A549 (cell line): Measurements from ENCODE around the gene SPIN2A. TPM values are rescaled to one million over a fixed set of nuclear protein-coding genes. Genes with fewer than 3 reads are reported as not detected.
A peak's percentile ranks its signal among the peaks of the same experiment; 100 is the strongest.

Experiments used
- ATAC-seq, 2 experiments: fragments of 200-7000 bp in 1 of 2; fragments of >200 bp in 1 of 2; cut with Nextera tagmentation in 1 of 2; cut with Tn5 transposase in 1 of 2; 3 replicates each; pipeline versions ENCODE4 v1.8.0 to v1.9.1; 2018 to 2020; ENCODE audit warnings: mild to moderate bottlenecking in 1 of 2, moderate library complexity in 1 of 2
- CTCF ChIA-PET: fragments of 300-600 bp; sonication (Branson Sonifier 250); formaldehyde crosslinking; extraction: SDS; loops from one replicate; lab custom pipeline; 2021; ENCODE audit warnings: antibody characterized with exemption, inconsistent platforms; lab: Yijun Ruan, JAX
- POLR2A ChIA-PET: fragments of 350-600 bp; formaldehyde crosslinking; extraction: SDS; loops from one replicate; lab custom pipeline; 2021; ENCODE audit warnings: antibody characterized with exemption, inconsistent platforms; lab: Yijun Ruan, JAX
- DNase-seq, 2 experiments: peaks; one replicate each; pipeline versions ENCODE4 v3.0.0 to v3.0.0-alpha.2; 2011 to 2016; ENCODE audit warnings: low read depth in 1 of 2, low spot score in 1 of 2
- FAIRE-seq: peaks from 2 replicates; lab custom pipeline; 2011; peaks lifted over from hg19 to GRCh38; lab: Jason Lieb, UNC
- H3K27ac ChIP-seq, 2 experiments: fragments of >200 bp; sonication (Bioruptor Twin); formaldehyde crosslinking; 3 replicates each; pipeline ENCODE4 v1.5.1; 2016 to 2017
- H3K4me1 ChIP-seq: fragments of >200 bp; sonication (Bioruptor Twin); formaldehyde crosslinking; 3 replicates; pipeline ENCODE4 v1.6.1; 2016
- H3K4me2 ChIP-seq: fragments of >200 bp; sonication (Bioruptor Twin); formaldehyde crosslinking; 3 replicates; pipeline ENCODE4 v1.6.1; 2016
- H3K4me3 ChIP-seq: fragments of >200 bp; sonication (Bioruptor Twin); formaldehyde crosslinking; 3 replicates; pipeline ENCODE4 v1.5.1; 2016
- H3K9me3 ChIP-seq: fragments of >200 bp; sonication (Bioruptor Twin); formaldehyde crosslinking; 3 replicates; pipeline ENCODE4 v1.6.1; 2016
- BCL3 ChIP-seq: fragments of >200 bp; sonication (Bioruptor Twin); formaldehyde crosslinking; IDR thresholded peaks from 3 replicates; pipeline ENCODE4 v1.6.1; 2016
- CEBPB ChIP-seq, 2 experiments: fragments of >200 bp in 1 of 2; sonication (Bioruptor Twin) in 1 of 2; formaldehyde crosslinking in 1 of 2; IDR thresholded peaks; 2 replicates each; pipeline ENCODE4 v1.6.1; 2012 to 2016
- EHF ChIP-seq: fragments of 250-450 bp; sonication (Bioruptor Pico); IDR thresholded peaks from 2 replicates; pipeline ENCODE4 v1.5.0; 2020; ENCODE audit warnings: mild to moderate bottlenecking
- EHMT2 ChIP-seq: fragments of 200-600 bp; sonication (generic); IDR thresholded peaks from 2 replicates; pipeline ENCODE4 v1.6.1; 2016; ENCODE audit warnings: antibody characterized with exemption, low read depth, mild to moderate bottlenecking, moderate library complexity
- EP300 ChIP-seq, 2 experiments: fragments of >200 bp; sonication (Bioruptor Twin); formaldehyde crosslinking; IDR thresholded peaks; 2 replicates in 1 of 2; 3 replicates in 1 of 2; pipeline ENCODE4 v1.6.1; 2016 to 2017
- FOSL2 ChIP-seq, 2 experiments: fragments of 450-650 bp in 1 of 2; fragments of >200 bp in 1 of 2; sonication (Bioruptor Twin) in 1 of 2; formaldehyde crosslinking; IDR thresholded peaks; 2 replicates each; pipeline versions ENCODE4 v1.5.0 to v1.6.1; 2016 to 2020; ENCODE audit warnings: mild to moderate bottlenecking in 1 of 2, moderate library complexity in 1 of 2
- HES2 ChIP-seq: fragments of >200 bp; sonication (Bioruptor Twin); formaldehyde crosslinking; IDR thresholded peaks from 2 replicates; pipeline ENCODE4 v1.6.1; 2016
- HEYL ChIP-seq: fragments of 250-450 bp; sonication (Bioruptor Pico); IDR thresholded peaks from 2 replicates; pipeline ENCODE4 v1.8.0; 2021; ENCODE audit warnings: mild to moderate bottlenecking, moderate library complexity
- HOXA7 ChIP-seq: fragments of 250-450 bp; sonication (Bioruptor Pico); IDR thresholded peaks from 2 replicates; pipeline ENCODE4 v1.5.0; 2020; ENCODE audit warnings: mild to moderate bottlenecking, moderate library complexity
- HOXB13 ChIP-seq: fragments of 250-450 bp; sonication (Bioruptor Pico); IDR thresholded peaks from 2 replicates; pipeline ENCODE4 v1.5.0; 2020; ENCODE audit warnings: low read depth, mild to moderate bottlenecking, moderate library complexity
- JUN ChIP-seq, 2 experiments: fragments of >200 bp; sonication (Bioruptor Twin); formaldehyde crosslinking; IDR thresholded peaks; 2 replicates in 1 of 2; 3 replicates in 1 of 2; pipeline ENCODE4 v1.6.1; 2016 to 2017
- KDM5A ChIP-seq: fragments of 200-600 bp; sonication (generic); IDR thresholded peaks from 2 replicates; pipeline ENCODE4 v1.6.1; 2016; ENCODE audit warnings: antibody characterized with exemption, mild to moderate bottlenecking
- MAFK ChIP-seq: fragments of 450-650 bp; IDR thresholded peaks from 2 replicates; pipeline ENCODE4 v1.6.1; 2014; ENCODE audit not compliant: partially characterized antibody
- MAX ChIP-seq: IDR thresholded peaks from 2 replicates; pipeline ENCODE4 v1.6.1; 2012
- NPAS2 ChIP-seq: fragments of 250-450 bp; sonication (Bioruptor Pico); IDR thresholded peaks from 2 replicates; pipeline ENCODE4 v1.8.0; 2022; ENCODE audit warnings: mild to moderate bottlenecking, moderate library complexity, borderline replicate concordance
- NR3C1 ChIP-seq: fragments of >200 bp; sonication (Bioruptor Twin); formaldehyde crosslinking; IDR thresholded peaks from 3 replicates; pipeline ENCODE4 v1.6.1; 2017
- PHF8 ChIP-seq: fragments of 200-600 bp; sonication (generic); IDR thresholded peaks from 2 replicates; pipeline ENCODE4 v1.6.1; 2016; ENCODE audit warnings: low read depth, mild to moderate bottlenecking, antibody characterized with exemption, moderate library complexity, borderline replicate concordance
- POLR2A ChIP-seq: IDR thresholded peaks from 2 replicates; pipeline ENCODE4 v1.6.1; 2012; ENCODE audit warnings: mild to moderate bottlenecking, low read length
- POLR2AphosphoS2 ChIP-seq: conservative IDR thresholded peaks from 2 replicates; pipeline ENCODE4 v1.6.1; 2012; ENCODE audit warnings: low read length, improper control_type of control experiment, inconsistent platforms
- RARB ChIP-seq: fragments of 250-450 bp; sonication (Bioruptor Pico); IDR thresholded peaks from 2 replicates; pipeline ENCODE4 v1.8.0; 2021; ENCODE audit warnings: mild to moderate bottlenecking, moderate library complexity
- RCOR1 ChIP-seq: fragments of 150-350 bp; IDR thresholded peaks from 2 replicates; pipeline ENCODE4 v1.6.1; 2014; ENCODE audit warnings: antibody characterized with exemption, low read length, low read depth
- REST ChIP-seq: fragments of 200-600 bp; sonication (generic); IDR thresholded peaks from 2 replicates; pipeline ENCODE4 v1.6.1; 2016; ENCODE audit warnings: antibody characterized with exemption, mild to moderate bottlenecking, moderate library complexity
- RFX5 ChIP-seq: fragments of 450-650 bp; IDR thresholded peaks from 2 replicates; pipeline ENCODE4 v1.7.1; 2014; ENCODE audit warnings: antibody characterized with exemption, mild to moderate bottlenecking, moderate library complexity
- SMC3 ChIP-seq: fragments of >200 bp; sonication (Bioruptor Twin); formaldehyde crosslinking; IDR thresholded peaks from 3 replicates; pipeline ENCODE4 v1.6.1; 2018; ENCODE audit warnings: inconsistent platforms
- SREBF2 ChIP-seq: fragments of 450-650 bp; IDR thresholded peaks from 2 replicates; pipeline ENCODE4 v1.6.1; 2014; ENCODE audit warnings: mild to moderate bottlenecking, moderate library complexity
- TP53 ChIP-seq: fragments of 250-450 bp; sonication (Bioruptor Pico); IDR thresholded peaks from 2 replicates; pipeline ENCODE4 v1.5.0; 2021; ENCODE audit warnings: mild to moderate bottlenecking, moderate library complexity
- USF2 ChIP-seq: fragments of 450-650 bp; IDR thresholded peaks from 2 replicates; pipeline ENCODE4 v1.6.1; 2014; ENCODE audit warnings: antibody characterized with exemption
- ZSCAN20 ChIP-seq: fragments of 250-450 bp; sonication (Bioruptor Pico); IDR thresholded peaks from 2 replicates; pipeline ENCODE4 v1.8.0; 2022; ENCODE audit warnings: mild to moderate bottlenecking, moderate library complexity
- WGBS: methylation state at CpG from one replicate; pipeline ENCODE4 v1.1.6; 2017; ENCODE audit errors: missing lambda C conversion rate; 5-methylcytosine and 5-hydroxymethylcytosine counted together
- polyA plus RNA-seq, 4 experiments: library from polyadenylated mRNA; depleted of rRNA in 3 of 4; stranded (reverse); fragments of >200 nt; fragmentation: RNase III in 1 of 4; extraction: RNeasy Plus Mini Kit Qiagen cat#74134 plus additional on column Dnase treatment in 1 of 4; gene quantifications; 2 replicates in 3 of 4; 3 replicates in 1 of 4; pipeline ENCODE4 v1.2.3, GENCODE V29; 2011 to 2017
- TF ChIP-seq, protein P1 (sequence below): IDR thresholded peaks from 2 replicates; pipeline ENCODE4 v1.6.1; 2012
- TF ChIP-seq, protein P2 (sequence below): fragments of 250-450 bp; sonication (Bioruptor Pico); IDR thresholded peaks from 2 replicates; pipeline ENCODE4 v1.5.0; 2020; ENCODE audit warnings: low read depth, mild to moderate bottlenecking, moderate library complexity

Gene SPIN2A
- polyA plus RNA-seq, 2 of the 4 experiments (the other 2 are of a cell fraction), result 0.21 to 0.31 TPM

DNA sequence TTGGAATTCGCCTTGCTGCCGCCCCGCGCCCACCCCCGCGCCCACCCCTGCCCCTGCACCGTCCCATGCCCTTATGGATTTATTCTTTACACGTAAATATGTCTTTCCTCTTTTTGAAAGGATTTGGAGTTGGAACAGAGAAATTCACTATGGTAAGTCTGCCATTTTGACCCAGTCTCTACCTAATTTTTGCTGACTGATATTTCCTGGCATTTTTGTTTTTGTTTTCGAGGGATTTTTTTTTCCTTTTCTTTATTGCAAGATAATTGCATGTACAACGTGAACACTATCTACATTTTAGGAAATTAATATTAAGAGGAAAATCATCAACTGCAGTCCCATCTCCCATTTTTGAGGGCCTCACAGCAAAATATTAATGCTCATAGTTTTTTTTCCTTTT is 15.4 kb downstream of the SPIN2A start:
- no peaks in the 10 kb centered on the region for H3K9me3 ChIP-seq
- H3K27ac ChIP-seq, result peak overlapping the region; percentile 84 to 90
- DNase-seq, result no peak

GRCh38 chrX:57121162-57121755 is 15.9 kb downstream of the SPIN2A start, which contains the start of gene SPIN2B:
Gene SPIN2B, minus strand, starts transcription at chrX:57121548.
- peak; percentile 100 for ATAC-seq
- peak; percentile 82 to 84 for DNase-seq
- POLR2A ChIA-PET, result interaction anchor here (1.7 kb wide), 1 partner anchor 126 kb away, joined by 8 read pairs; the partner anchor contains the start of gene SPIN3
- Histone ChIP-seq H3K27ac (peak within 1 kb of the TSS; percentile 84 to 90), H3K4me3 (peak within 1 kb of the TSS; percentile 72), H3K9me3 (no peaks in the 10 kb centered on the region), H3K4me2 (peak within 1 kb of the TSS; percentile 90), H3K4me1 (peaks cover 4% of the 10 kb centered on the region; the same call in 1 of the 3 replicates)
- under 1% methylated on average over 19 of the region's 43 CpGs for WGBS
- FAIRE-seq, result peak; percentile 43
- CTCF ChIA-PET, result no interaction called here
- TF ChIP-seq REST (no peak), RCOR1 (no peak), HEYL (CRISPR knock-in tag) (no peak), CEBPB (IDR thresholded peaks at IDR 0.05) (no peak), MAX (peak; percentile 18; the same call in 1 of the 2 replicates), ZSCAN20 (CRISPR knock-in tag) (no peak), POLR2A (peak; percentile 95), HES2 (no peak), KDM5A (no peak), HOXB13 (CRISPR knock-in tag) (no peak), HOXA7 (CRISPR knock-in tag) (no peak), PHF8 (0 out of 2 replicates have a peak, but pooled peaks have one; percentile 34), EP300 (IDR thresholded peaks at IDR 0.05) (no peak), SREBF2 (no peak), JUN (IDR thresholded peaks at IDR 0.05) (peak in 1 of 2 experiments; percentile 57; a peak in 1 of 5 replicates), MAFK (no peak), NR3C1 (no peak), USF2 (peak; percentile 46), NPAS2 (CRISPR knock-in tag) (no peak), EHF (no peak), RFX5 (no peak), TP53 (no peak), EHMT2 (no peak), BCL3 (0 out of 3 replicates have a peak, but pooled peaks have one; percentile 14), SMC3 (no peak), FOSL2 (IDR thresholded peaks at IDR 0.05) (no peak), FOSL2 (CRISPR knock-in tag; IDR thresholded peaks at IDR 0.05) (no peak), POLR2AphosphoS2 (no peak)
- TF ChIP-seq, protein P1, sequence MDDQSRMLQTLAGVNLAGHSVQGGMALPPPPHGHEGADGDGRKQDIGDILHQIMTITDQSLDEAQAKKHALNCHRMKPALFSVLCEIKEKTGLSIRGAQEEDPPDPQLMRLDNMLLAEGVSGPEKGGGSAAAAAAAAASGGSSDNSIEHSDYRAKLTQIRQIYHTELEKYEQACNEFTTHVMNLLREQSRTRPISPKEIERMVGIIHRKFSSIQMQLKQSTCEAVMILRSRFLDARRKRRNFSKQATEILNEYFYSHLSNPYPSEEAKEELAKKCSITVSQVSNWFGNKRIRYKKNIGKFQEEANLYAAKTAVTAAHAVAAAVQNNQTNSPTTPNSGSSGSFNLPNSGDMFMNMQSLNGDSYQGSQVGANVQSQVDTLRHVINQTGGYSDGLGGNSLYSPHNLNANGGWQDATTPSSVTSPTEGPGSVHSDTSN, result no peak
- TF ChIP-seq, protein P2, sequence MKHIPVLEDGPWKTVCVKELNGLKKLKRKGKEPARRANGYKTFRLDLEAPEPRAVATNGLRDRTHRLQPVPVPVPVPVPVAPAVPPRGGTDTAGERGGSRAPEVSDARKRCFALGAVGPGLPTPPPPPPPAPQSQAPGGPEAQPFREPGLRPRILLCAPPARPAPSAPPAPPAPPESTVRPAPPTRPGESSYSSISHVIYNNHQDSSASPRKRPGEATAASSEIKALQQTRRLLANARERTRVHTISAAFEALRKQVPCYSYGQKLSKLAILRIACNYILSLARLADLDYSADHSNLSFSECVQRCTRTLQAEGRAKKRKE (CRISPR knock-in tag), result no peak

More for the DNA sequence above, 15.4 kb downstream of the SPIN2A start:
- CTCF ChIA-PET, result no interaction called here
- Histone ChIP-seq H3K4me2 (peak overlapping the region; percentile 90), H3K4me1 (peaks cover 4% of the 10 kb centered on the region; the same call in 1 of the 3 replicates), H3K4me3 (peak overlapping the region; percentile 72)
- FAIRE-seq (no peak), ATAC-seq (no peak)
- POLR2A ChIA-PET, result interaction anchor here (1.7 kb wide), 1 partner anchor 126 kb away, joined by 8 read pairs; the partner anchor contains the start of gene SPIN3
- TF ChIP-seq RARB (CRISPR knock-in tag) (no peak), PHF8 (peak; percentile 7; the same call in 1 of the 2 replicates)
- WGBS, result under 1% methylated on average over 5 of the region's 10 CpGs
